Tongue (tissue), 2 donors: ENCODE data around the gene GAS6. TPM values are rescaled to one million over a fixed set of nuclear protein-coding genes. Genes with fewer than 3 reads are reported as not detected.
"Not testable (repeated sequence)": the region's sequence is repeated elsewhere in the genome, so short reads cannot be mapped to it uniquely, and the experiment has no call there.

Source experiments
- DNase-seq: peaks from one replicate; pipeline ENCODE4 v3.0.0-alpha.2; 2015
- total RNA-seq: library from RNA; depleted of rRNA; stranded (reverse); fragments of >200 nt; gene quantifications from one replicate; pipeline ENCODE4 v1.2.3, GENCODE V29; 2014

The GAS6 gene
- total RNA-seq, 1 donor from 2014 or later: 85.8 TPM

- not testable (repeated sequence) for DNase-seq
These were observed 4.0 kb upstream of the GAS6 start for GRCh38 chr13:113867913-113868312.

DNA sequence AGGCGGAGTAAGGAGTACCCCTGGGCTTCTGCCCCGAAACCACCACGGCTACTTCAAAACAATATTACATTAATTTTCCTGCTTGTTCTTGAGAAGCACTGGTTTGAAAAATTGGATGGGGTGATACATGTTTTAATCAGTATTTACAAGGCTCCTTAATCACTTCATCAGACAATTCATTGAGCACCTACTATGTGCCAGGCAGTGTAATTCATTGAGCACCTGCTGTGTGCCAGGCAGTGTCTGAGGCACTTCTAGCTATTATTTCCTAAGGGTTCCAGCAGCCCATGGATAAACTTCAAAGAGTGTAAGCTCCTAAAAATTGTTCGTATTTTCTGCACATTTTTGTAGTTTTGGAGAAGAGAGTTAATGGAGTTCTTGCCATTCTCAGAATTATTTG, 1.6 kb upstream of the GAS6 start:
- no peak for DNase-seq

GRCh38 chr13:113864273-113864890, 506 bp upstream of the GAS6 start:
- no peak for DNase-seq

- peak; percentile 61 for DNase-seq
These were observed 849 bp downstream of the GAS6 start for GRCh38 chr13:113862931-113863523.

- no peak for DNase-seq
These were observed 1.5 kb downstream of the GAS6 start for GRCh38 chr13:113862191-113862930.

DNA sequence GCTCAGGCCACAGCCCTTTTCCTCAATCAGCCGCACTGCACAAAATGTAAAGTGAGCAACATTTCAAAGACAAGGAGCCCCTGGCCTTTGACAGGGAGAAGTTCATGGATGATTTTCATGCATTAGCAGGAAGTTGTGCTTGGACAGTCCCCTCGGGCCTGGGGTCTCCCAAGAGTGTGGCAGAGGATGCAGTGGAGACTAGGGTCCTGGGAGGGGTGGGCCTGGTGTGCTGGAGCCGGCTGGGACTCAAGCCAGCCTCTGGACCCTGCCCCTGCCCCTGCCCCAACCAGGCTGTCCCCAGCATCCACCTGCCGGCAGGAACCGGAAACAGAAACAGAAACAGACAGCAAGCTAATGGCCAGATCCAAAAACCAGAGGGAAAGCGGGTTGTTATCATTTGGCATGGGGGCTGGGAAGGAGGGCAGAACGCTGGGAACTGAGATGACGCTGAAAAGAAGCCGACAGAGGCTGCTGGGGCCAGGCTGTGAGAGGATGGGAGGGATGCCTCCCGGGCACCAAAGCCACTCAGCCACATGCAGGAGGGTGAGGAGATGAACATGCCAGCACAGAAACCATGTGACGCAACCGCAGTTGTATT, 2.3 kb downstream of the GAS6 start:
- DNase-seq: peak; percentile 21

DNA sequence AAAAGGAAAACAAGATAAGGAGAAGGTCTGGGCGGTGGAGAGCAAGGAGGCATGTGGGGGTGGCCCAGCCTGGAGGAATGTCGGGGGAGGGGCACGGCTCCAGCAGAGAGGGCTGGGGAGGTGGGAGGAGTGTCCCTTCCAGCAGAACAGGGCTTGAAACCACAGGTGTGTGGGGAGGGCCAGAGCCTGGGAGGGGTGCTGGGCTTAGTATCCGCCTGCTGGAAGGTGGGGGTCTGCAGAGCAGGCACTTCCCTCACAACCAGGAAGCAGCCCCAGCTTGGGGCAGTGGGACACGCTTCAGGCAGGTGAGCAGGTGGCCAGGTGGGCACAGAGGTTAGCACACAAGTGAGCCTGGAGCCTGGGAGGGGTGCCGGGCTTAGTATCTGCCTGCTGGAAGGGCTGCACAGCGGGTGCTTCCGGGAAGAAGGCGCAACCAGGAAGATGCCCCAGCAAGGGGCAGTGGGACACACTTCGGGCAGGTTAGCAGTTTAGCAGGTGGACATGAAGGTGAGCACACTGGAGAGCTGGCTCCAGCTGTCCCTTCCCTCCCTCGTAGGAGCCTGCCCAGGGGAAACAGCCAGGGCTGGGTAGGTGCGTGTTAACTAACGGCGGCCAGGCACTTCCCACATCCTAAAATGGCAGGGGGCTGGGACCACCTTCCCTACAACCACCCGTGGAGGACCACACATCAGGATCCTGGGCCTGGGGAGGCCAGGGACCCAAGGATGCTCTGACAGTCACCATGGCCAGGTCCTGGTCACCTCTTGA, 3.0 kb downstream of the GAS6 start:
- DNase-seq: no peak

DNA sequence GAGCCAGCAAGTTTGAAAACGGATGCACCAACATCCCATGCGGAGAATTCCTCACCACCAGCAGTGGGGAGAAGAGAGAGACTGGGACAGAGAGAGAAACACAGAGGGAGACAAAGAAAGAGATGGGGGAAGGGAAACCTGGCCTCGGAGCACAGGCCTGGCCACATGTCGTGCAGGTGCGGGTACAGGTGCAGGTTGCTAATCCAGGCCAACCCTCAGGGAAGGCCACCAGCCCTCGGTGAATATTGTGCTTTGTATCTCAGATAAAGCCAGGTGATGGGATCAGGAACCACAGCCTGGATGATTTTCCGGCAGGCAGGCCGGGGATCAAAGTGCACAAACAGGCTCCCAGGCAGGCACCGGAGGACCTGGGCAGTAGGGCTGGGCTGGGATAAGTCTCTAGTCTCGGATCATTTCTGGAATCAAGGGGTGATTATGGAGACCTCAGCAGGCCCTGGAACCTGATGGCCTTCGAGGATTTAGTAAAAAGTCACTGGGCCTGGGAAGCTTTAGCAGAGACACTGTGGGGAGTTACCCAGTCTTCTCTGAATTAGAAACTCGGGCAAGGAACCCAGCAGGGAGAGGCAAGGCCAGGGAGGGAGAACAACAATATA, 3.7 kb downstream of the GAS6 start:
- no peak for DNase-seq

- no peak for DNase-seq
These were observed 4.4 kb downstream of the GAS6 start for GRCh38 chr13:113859311-113860050.

GRCh38 chr13:113857531-113858195, 6.2 kb downstream of the GAS6 start:
- DNase-seq: no peak

DNA sequence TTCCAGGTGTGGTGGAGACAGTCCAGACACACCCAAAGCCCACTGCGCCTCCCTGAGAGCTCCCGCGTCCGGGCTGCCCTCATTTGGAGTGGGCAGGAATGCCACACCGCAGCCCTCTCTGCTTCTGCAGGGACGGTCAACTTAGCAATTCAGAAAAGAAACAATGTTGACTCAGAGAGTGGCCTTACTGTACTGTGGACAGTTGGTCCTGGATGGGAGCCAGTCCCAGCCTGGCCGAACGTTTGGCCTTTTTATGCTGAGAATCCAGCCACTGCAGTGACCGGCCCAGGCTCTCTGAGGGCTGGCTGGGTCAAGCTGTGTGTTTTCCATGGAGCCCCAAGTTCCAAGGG, 7.2 kb downstream of the GAS6 start:
- no peak for DNase-seq

DNA sequence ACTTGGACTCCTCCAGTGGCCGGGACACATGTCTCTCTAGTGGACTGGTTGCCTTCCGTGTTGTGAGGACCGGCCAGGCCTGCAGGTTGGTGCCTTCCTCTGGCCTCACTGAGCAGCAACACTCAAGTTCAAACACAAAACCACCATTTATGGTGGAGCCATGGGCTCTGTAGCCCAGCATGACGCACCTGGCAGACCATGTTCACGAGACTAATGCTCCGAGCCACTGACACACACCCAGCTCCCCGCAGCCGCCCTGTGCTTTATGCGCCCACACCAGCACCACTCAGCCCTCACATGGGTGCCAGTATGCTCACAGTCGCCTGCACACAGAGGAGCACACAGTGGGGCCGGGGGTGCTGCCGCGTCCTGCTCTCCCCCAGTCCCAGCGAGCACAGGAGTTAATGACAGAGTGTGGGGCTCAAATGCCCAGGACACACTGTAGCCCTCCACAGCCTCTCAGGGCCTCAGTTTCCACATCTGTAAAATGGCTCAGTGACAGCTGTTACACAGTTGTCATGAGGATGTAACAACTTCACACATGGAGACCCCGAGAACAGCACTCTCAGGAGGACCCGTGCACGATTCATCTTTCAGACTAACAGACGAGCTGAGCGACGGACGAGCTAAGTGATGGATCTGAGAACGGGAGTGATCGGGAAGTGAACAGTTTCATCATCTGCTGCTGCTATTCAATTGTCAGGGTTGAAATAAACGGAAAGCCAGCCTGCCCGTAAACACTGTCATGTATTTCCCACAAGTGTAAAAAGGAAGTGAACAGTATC, 7.8 kb downstream of the GAS6 start:
- no peak for DNase-seq

- DNase-seq: peak; percentile 62
These were observed 8.6 kb downstream of the GAS6 start for GRCh38 chr13:113855012-113855921.

GRCh38 chr13:113854238-113855011, 9.5 kb downstream of the GAS6 start:
- DNase-seq: peak; percentile 46

DNA sequence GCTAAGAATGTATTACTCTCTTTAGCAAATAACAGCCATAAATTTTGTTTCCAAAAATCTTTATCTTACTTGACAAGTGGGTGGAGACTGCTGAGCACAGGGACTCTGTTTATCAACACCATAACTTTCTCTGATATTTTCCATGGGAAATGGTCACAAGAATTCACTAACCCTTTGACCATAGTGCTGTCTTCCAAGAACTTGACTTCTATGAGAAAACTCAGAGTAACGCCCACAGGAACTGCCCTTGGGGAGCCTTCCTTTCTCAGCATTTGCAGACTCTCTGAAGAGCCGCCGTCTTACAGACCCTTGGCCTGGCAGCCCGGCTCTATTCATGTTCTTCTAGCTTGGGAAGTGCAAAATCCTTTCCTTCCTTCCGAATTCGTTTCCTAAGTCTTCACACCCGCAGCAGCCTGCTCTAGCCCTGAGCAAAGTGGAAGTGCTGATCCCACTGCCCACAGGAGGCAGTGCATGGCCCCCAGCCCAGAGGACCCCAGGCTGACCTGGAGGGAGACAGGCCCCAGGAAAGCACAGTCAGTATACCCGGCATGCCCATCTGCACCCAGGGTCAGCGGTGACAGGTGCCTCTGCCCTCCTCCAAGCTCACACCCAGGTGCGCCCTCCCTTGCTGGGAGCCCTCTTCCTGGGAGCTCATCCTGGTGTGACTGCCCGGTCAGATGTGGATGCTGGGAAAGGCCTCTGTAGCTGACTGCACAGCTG, 10.2 kb downstream of the GAS6 start:
- peak; percentile 36 for DNase-seq

- no peak for DNase-seq
These were observed 11.0 kb downstream of the GAS6 start for GRCh38 chr13:113852536-113853517.
